Measurements from ENCODE around the gene ATG10.
"Not testable (repeated sequence)": the region's sequence is repeated elsewhere in the genome, so short reads cannot be mapped to it uniquely, and the experiment has no call there.

Gene ATG10

GRCh38 chr5:81983148-81983547 lies 11.3 kb downstream of the ATG10 start:
- not testable (repeated sequence) for DNase-seq

DNA sequence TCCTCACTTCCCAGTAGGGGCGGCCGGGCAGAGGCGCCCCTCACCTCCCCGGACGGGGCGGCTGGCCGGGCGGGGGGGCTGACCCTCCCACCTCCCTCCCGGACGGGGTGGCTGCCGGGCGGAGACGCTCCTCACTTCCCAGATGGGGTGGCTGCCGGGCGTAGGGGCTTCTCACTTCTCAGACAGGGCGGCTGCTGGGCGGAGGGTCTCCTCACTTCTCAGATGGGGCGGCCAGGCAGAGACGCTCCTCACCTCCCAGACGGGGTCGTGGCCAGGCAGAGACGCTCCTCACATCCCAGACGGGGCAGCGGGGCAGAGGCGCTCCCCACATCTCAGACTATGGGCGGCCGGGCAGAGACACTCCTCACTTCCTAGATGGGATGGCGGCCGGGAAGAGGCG lies 11.7 kb downstream of the ATG10 start:
- DNase-seq = not testable (repeated sequence)

DNA sequence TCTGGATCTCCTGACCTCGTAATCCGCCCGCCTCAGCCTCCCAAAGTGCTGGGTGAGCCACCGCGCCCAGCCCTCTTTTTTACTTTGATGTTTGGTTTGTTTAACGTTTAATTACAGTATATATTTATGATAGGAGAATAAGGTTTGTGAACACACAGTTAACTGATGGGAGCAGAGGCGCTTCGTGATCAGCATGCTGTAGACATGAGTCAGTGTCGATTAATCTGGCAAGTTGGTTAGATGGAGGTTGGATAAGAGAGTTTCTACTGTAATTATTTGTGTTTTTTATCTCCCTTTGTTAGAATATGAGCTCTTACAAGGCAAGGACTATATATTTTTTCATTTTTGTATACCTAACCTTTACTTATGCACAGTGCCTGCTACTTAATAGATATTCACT lies 14.3 kb downstream of the ATG10 start:
- no peak for DNase-seq

DNA sequence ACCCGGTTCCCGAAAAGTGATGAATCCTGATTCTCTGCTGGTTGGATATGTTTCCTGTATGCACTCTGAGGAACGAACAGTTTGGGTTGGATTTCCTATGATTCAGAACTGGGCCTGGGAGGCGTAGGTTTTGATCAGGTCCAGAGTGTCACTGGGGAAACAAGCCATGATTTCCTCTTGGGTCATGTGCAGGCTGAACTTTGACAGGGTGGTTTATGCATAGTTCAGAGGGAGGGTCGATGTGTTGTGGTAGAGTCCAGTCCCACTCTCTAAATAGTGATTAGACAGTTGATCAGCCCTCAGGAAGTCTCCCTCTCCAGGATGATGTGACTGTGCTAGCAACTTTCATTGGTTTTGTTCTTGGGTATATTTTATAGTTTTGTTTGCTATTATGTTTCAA lies 17.4 kb downstream of the ATG10 start:
- no peak for DNase-seq

GRCh38 chr5:81994679-81995078 lies 22.9 kb downstream of the ATG10 start:
- DNase-seq = no peak

DNA sequence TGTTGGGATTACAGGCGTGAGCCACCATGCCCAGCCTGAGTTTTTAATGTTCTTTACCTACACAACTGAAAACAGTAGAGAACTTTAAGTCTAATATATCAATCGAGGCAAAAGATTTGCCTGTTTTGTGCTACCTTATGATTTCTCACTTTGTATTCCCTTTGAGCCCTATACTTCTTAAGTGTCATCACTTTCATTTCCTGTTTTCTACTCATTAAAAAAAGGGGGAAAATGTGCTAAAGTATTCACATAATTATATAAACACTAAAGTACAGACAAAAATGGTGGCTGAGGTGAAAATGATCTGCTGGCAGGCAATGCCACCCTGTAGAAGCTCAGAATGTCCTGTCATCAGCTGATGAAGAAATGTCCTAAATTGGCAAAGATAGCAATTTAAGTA lies 23.6 kb downstream of the ATG10 start:
- no peak for DNase-seq

- no peak for DNase-seq
Observed at GRCh38 chr5:82004511-82004910, 32.7 kb downstream of the ATG10 start.

- DNase-seq = not testable (repeated sequence)
Observed at GRCh38 chr5:82009869-82010268, 38.0 kb downstream of the ATG10 start.

- no peak for DNase-seq
Observed at GRCh38 chr5:82010696-82011095, 38.9 kb downstream of the ATG10 start.

- no peak for DNase-seq
Observed at GRCh38 chr5:82011761-82012160, 39.9 kb downstream of the ATG10 start.

DNA sequence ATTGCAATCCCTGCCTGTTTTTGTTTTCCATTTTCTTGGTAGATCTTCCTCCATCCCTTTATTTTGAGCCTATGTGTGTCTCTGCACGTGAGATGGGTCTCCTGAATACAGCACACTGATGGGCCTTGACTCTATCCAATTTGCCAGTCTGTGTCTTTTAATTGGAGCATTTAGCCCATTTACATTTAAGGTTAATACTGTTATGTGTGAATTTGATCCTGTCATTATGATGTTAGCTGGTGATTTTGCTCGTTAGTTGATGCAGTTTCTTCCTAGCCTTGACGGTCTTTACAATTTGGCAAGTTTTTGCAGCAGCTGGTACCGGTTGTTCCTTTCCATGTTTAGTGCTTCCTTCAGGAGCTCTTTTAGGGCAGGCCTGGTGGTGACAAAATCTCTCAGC lies 42.8 kb downstream of the ATG10 start:
- not testable (repeated sequence) for DNase-seq

GRCh38 chr5:82018462-82018861 lies 46.6 kb downstream of the ATG10 start:
- no peak for DNase-seq

GRCh38 chr5:82019342-82020138 lies 47.7 kb downstream of the ATG10 start:
- no peak for DNase-seq

DNA sequence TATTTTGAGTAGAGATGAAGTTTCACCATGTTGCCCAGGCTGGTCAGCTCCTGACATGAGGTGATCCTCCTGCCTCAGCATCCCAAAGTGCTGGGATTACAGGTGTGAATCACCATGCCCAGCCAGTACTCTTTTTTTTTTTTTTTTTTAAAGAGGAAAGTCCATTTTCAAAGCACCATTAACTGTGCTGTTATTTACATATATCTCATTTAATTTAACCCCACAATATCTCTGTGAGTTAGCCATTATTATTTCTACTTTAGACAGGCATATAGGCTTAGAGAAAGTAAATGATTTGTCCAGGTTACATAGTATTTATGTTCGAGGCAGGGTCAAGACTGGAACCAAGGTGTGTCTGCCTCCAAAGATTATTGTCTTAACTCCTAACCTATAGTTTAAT lies 50.7 kb downstream of the ATG10 start:
- no peak for DNase-seq

- DNase-seq = no peak
Observed at GRCh38 chr5:82023644-82024043, 51.8 kb downstream of the ATG10 start.

GRCh38 chr5:82031220-82032119 lies 59.6 kb downstream of the ATG10 start:
- no peak for DNase-seq

GRCh38 chr5:82042894-82043293 lies 71.1 kb downstream of the ATG10 start:
- DNase-seq = not testable (repeated sequence)

GRCh38 chr5:82044010-82044409 lies 72.2 kb downstream of the ATG10 start:
- DNase-seq = no peak

- DNase-seq = no peak
Observed at GRCh38 chr5:82045554-82046275, 73.9 kb downstream of the ATG10 start.

DNA sequence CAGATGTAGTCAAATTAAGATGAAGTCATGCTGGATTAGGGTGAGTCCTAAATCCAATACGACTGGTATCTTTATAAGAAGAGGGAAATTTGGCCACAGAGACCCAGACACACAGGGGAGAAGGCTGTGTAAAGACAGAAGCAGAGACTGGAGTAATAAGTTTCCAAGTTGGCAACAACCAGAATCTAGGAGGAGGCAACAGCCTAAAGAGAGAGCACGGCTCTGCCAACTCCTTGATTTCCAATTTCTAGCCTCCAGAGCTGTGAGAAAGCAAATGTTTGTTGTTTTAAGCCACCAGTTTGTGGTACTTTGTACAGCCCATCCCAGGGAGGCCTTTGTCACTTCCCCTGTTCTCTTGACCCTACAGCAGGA lies 74.4 kb downstream of the ATG10 start:
- DNase-seq = no peak

GRCh38 chr5:82050955-82051354 lies 79.1 kb downstream of the ATG10 start:
- no peak for DNase-seq

DNA sequence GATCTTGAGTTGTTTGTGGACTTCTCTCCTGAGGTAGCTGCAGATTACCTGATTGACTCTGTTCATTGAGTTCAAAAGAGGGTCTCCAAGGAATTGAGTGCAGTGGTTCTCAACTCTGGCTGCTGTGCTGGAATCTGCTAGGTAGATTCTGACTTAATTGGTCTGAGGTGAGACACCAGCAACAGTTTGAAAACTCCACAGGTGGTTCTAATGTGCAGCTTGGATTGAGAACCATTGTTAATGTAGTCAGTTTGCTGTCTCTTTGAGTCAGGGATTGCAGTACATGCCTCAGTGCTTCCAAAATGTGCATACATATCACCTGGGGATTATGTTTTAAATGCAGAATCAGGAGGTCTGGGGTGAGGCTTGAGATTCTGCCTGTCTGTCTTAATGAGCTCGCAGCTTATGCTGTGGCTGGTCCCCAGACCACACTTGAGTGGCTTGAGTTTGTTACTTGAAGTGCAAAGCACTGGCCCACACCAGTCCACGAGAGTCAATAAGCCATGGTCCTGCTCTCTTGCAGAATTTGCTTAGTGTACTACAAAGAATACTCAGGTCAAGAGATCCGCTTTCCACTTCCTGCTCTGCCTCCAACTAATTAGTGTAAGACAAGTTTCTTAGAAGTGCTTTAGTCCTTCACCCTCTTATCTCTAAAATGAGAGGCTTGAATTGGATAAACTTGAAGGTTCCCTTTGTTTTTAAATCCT lies 82.3 kb downstream of the ATG10 start:
- DNase-seq = no peak

DNA sequence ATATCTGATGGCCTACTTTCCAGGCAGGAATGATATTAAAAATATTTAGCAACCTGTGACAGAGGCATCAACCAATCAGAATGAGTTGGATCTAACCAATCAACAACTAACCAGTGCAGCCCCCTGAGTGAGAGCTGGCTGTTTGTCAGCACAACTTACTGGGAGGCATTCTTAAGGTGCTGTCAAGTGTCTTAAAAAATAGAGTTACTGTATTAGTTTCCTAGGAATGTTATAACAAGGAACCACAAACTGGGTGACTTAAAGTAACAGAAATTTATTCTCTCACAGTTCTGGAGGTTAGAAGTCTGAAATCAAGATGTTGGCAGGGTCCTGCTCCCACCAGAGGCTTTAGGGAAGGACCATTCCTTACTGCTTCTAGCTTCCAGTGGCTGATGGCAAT lies 85.2 kb downstream of the ATG10 start:
- no peak for DNase-seq
